IMR-90 (cell line): ENCODE data around the gene ZNF229. TPM values are rescaled to one million over a fixed set of nuclear protein-coding genes. Genes with fewer than 3 reads are reported as not detected.
"Not testable (repeated sequence)": the region's sequence is repeated elsewhere in the genome, so short reads cannot be mapped to it uniquely, and the experiment has no call there.

Experiments used
- ATAC-seq: fragments of 200-7000 bp; cut with Tn5 transposase; 2 replicates; pipeline ENCODE4 v1.9.1; 2020; ENCODE audit warnings: low read depth, mild to moderate bottlenecking, moderate library complexity
- BruUV-seq: library from RNA; stranded (reverse); fragments of 400-500 nt; replicated peaks from 2 replicates; lab custom pipeline; 2021; lab: Mats Ljungman, UMichigan
- CTCF ChIA-PET: fragments of 300-600 bp; formaldehyde crosslinking; extraction: SDS; loops from one replicate; lab custom pipeline; 2021; ENCODE audit warnings: antibody characterized with exemption; lab: Yijun Ruan, JAX
- POLR2A ChIA-PET: fragments of 300-600 bp; sonication (Branson Sonifier 250); formaldehyde crosslinking; loops from one replicate; lab custom pipeline; 2022; ENCODE audit warnings: antibody characterized with exemption; ENCODE audit not compliant: unreplicated experiment; lab: Charles Lee
- DNase-seq: peaks from one replicate; pipeline ENCODE4 v3.0.0; 2013
- H2AFZ ChIP-seq: replicated peaks from 2 replicates; pipeline ENCODE3; 2013; ENCODE audit warnings: low read length, mild to moderate bottlenecking; ENCODE audit not compliant: poor library complexity
- H2AK5ac ChIP-seq: 2 replicates; pipeline ENCODE4 v1.6.1; 2013; ENCODE audit warnings: low read depth, low read length, inconsistent platforms
- H2AK9ac ChIP-seq: replicated peaks from 2 replicates; pipeline ENCODE3; 2013; ENCODE audit warnings: mild to moderate bottlenecking, low read depth, low read length, moderate library complexity; ENCODE audit not compliant: poor library complexity
- H2BK120ac ChIP-seq: 2 replicates; pipeline ENCODE4 v1.6.1; 2013; ENCODE audit warnings: low read depth, low read length, inconsistent platforms
- H2BK15ac ChIP-seq: 3 replicates; pipeline ENCODE4 v1.6.1; 2013; ENCODE audit warnings: low read depth, low read length, inconsistent platforms
- H2BK20ac ChIP-seq: 2 replicates; pipeline ENCODE4 v1.6.1; 2013; ENCODE audit warnings: low read depth, mild to moderate bottlenecking, inconsistent platforms, low read length, moderate library complexity
- H2BK5ac ChIP-seq: 2 replicates; pipeline ENCODE4 v1.6.1; 2013; ENCODE audit warnings: mild to moderate bottlenecking, low read depth, low read length, inconsistent platforms; ENCODE audit not compliant: poor library complexity, severe bottlenecking
- H3K14ac ChIP-seq: replicated peaks from 2 replicates; pipeline ENCODE4 v1.6.1; 2013; ENCODE audit warnings: low read depth, low read length, inconsistent platforms
- H3K18ac ChIP-seq: 2 replicates; pipeline ENCODE4 v1.6.1; 2013; ENCODE audit warnings: low read depth, low read length, control low read depth
- H3K23ac ChIP-seq: 2 replicates; pipeline ENCODE4 v1.6.1; 2013; ENCODE audit warnings: low read depth, low read length, inconsistent platforms
- H3K27ac ChIP-seq: 2 replicates; pipeline ENCODE4 v1.5.1; 2013; ENCODE audit warnings: mild to moderate bottlenecking, control low read depth, low read length; ENCODE audit not compliant: insufficient read depth
- H3K27me3 ChIP-seq: 2 replicates; pipeline ENCODE4 v1.6.1; 2013; ENCODE audit warnings: low read length; ENCODE audit not compliant: control insufficient read depth, insufficient read depth
- H3K36me3 ChIP-seq: 2 replicates; pipeline ENCODE4 v1.6.1; 2013; ENCODE audit warnings: low read length, mixed read lengths; ENCODE audit not compliant: control insufficient read depth, insufficient read depth
- H3K4ac ChIP-seq: 2 replicates; pipeline ENCODE4 v1.6.1; 2013; ENCODE audit warnings: low read depth, low read length, inconsistent platforms
- H3K4me1 ChIP-seq: 2 replicates; pipeline ENCODE4 v1.6.1; 2013; ENCODE audit warnings: low read length, mixed read lengths; ENCODE audit not compliant: control insufficient read depth, insufficient read depth
- H3K4me2 ChIP-seq: 2 replicates; pipeline ENCODE4 v1.6.1; 2013; ENCODE audit warnings: low read depth, mild to moderate bottlenecking, control low read depth, low read length, moderate library complexity
- H3K4me3 ChIP-seq: 2 replicates; pipeline ENCODE4 v1.5.1; 2013; ENCODE audit warnings: low read depth, mild to moderate bottlenecking, control low read depth, low read length, moderate library complexity; ENCODE audit not compliant: insufficient read depth
- H3K56ac ChIP-seq: 2 replicates; pipeline ENCODE4 v1.6.1; 2013; ENCODE audit warnings: low read length, inconsistent platforms; ENCODE audit not compliant: insufficient read depth; ENCODE audit errors: extremely low read depth
- H3K79me1 ChIP-seq, 2 experiments: 2 replicates each; pipeline ENCODE4 v1.6.1; 2013; ENCODE audit warnings: low read length in 2 of 2, inconsistent platforms in 1 of 2, low read depth in 1 of 2
- H3K9ac ChIP-seq: 2 replicates; pipeline ENCODE4 v1.6.1; 2013; ENCODE audit warnings: low read depth, low read length, control low read depth
- H3K9me1 ChIP-seq: 2 replicates; pipeline ENCODE4 v1.6.1; 2013; ENCODE audit warnings: low read length, inconsistent platforms; ENCODE audit not compliant: insufficient read depth
- H3K9me3 ChIP-seq: 2 replicates; pipeline ENCODE4 v1.6.1; 2013; ENCODE audit warnings: low read length; ENCODE audit not compliant: control insufficient read depth, insufficient read depth
- H4K20me1 ChIP-seq: 2 replicates; pipeline ENCODE4 v1.6.1; 2013; ENCODE audit warnings: low read length, inconsistent platforms; ENCODE audit not compliant: insufficient read depth
- H4K5ac ChIP-seq: 2 replicates; pipeline ENCODE4 v1.6.1; 2013; ENCODE audit warnings: mild to moderate bottlenecking, low read depth, low read length, control low read depth
- H4K8ac ChIP-seq, 2 experiments: 2 replicates each; pipeline ENCODE4 v1.6.1; 2013; ENCODE audit warnings: low read depth in 2 of 2, low read length in 2 of 2, control low read depth in 1 of 2, inconsistent platforms in 1 of 2
- H4K91ac ChIP-seq: 2 replicates; pipeline ENCODE4 v1.6.1; 2013; ENCODE audit warnings: low read depth, low read length, inconsistent platforms; ENCODE audit not compliant: insufficient read depth
- MAFK ChIP-seq: IDR thresholded peaks from 2 replicates; pipeline ENCODE4 v1.6.1; 2012; ENCODE audit warnings: low read depth, low read length, improper control_type of control experiment
- RCOR1 ChIP-seq: IDR thresholded peaks from 2 replicates; pipeline ENCODE4 v1.6.1; 2012; ENCODE audit warnings: mild to moderate bottlenecking, low read length, improper control_type of control experiment; ENCODE audit not compliant: insufficient replicate concordance
- WGBS, 2 experiments: methylation state at CpG; one replicate each; pipeline versions ENCODE4 v1.1.5 to v1.1.7; 2013; ENCODE audit warnings: missing lambda C conversion rate in 2 of 2; ENCODE audit not compliant: insufficient read length in 1 of 2; ENCODE audit errors: extremely low coverage in 2 of 2; 5-methylcytosine and 5-hydroxymethylcytosine counted together
- dilution Hi-C: fragments of 300-500 bp; cut with HindIII; formaldehyde crosslinking; loops from one replicate; pipeline ENCODE4 v1.14.3; 2018; ENCODE audit warnings: low sequenced_read_pairs; ENCODE audit not compliant: unreplicated experiment
- in situ Hi-C: fragments of 300-500 bp; cut with MboI; formaldehyde crosslinking; loops from 3 replicates; pipeline ENCODE4 v1.14.3; 2019; ENCODE audit warnings: low sequenced_read_pairs, inconsistent platforms, mixed read lengths
- intact Hi-C: fragments of 100-400 bp; cut with micrococcal nuclease; formaldehyde crosslinking; loops from 2 replicates; pipeline ENCODE4 v1.10.0; 2022
- polyA plus RNA-seq, 3 experiments: library from polyadenylated mRNA; depleted of rRNA; stranded (reverse); fragments of >200 nt; gene quantifications; 2 replicates each; pipeline ENCODE4 v1.2.3, GENCODE V29; 2012; ENCODE audit warnings: low replicate concordance in 1 of 3
- total RNA-seq: library from RNA; depleted of rRNA; stranded (reverse); fragments of >200 nt; gene quantifications from 2 replicates; pipeline ENCODE4 v1.2.3, GENCODE V29; 2012
- TF ChIP-seq, protein P1 (sequence below): fragments of 150-350 bp; IDR thresholded peaks from 2 replicates; pipeline ENCODE4 v1.6.1; 2016; ENCODE audit warnings: low read depth, mild to moderate bottlenecking, low read length, moderate library complexity, borderline replicate concordance

Gene ZNF229
- total and polyA plus RNA-seq, 2 of the 4 experiments (the other 2 are of a cell fraction): 3.4 to 17.6 TPM

DNA sequence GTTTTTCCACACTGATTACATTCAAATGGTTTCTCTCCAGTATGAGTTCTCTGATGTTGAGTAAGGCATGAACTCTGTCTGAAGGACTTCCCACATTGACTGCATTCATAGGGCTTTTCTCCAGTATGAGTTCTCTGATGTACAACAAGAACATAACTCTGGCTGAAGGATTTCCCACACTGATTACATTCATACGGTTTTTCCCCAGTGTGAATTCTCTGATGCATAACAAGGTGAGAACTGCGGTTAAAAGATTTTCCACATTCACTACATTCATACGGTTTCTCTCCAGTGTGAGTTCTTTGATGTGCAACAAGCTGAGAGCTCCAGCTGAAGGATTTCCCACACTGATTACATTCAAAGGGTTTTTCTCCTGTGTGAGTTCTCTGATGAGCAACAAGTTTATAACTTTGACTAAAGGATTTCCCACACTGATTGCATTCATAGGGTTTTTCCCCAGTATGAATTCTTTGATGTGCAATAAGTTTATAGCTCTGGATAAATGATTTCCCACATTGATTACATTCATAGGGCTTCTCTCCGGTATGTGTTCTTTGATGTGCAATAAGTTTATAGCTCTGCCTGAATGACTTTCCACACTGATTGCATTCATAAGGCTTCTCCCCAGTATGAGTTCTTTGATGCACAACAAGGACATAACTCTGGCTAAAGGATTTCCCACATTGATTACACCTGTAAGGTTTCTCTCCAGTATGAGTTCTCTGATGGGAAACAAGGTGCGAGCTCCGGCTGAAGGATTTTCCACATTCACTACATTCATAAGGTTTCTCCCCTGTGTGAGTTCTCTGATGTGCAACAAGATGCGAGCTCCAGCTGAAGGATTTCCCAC is 28.5 kb upstream of the ZNF229 start:
- peaks cover 37% of the 10 kb centered on the region for H3K36me3 ChIP-seq
- H2BK15ac ChIP-seq: no peak overlapping the region
- no peak overlapping the region for H2BK20ac ChIP-seq
- H3K9ac ChIP-seq: no peak overlapping the region
- H2BK5ac ChIP-seq: no peak overlapping the region
- H3K9me1 ChIP-seq: no peaks in the 10 kb centered on the region
- no TSS peak for BruUV-seq
- no peak overlapping the region for H2BK120ac ChIP-seq
- dilution Hi-C loops (no loop called here), in situ Hi-C loops (loop anchor here (25.0 kb wide), 1 partner anchor 614 kb away; no protein-coding TSS in a partner anchor), intact Hi-C loops (no loop called here)
- H3K79me1 ChIP-seq: no peaks in the 10 kb centered on the region
- no peak overlapping the region for H4K8ac ChIP-seq
- no peak overlapping the region for H2AK9ac ChIP-seq
- H2AK5ac ChIP-seq: no peak overlapping the region
- CTCF ChIA-PET: no interaction called here
- H4K20me1 ChIP-seq: no peaks in the 10 kb centered on the region
- H3K9me3 ChIP-seq: peaks cover 88% of the 10 kb centered on the region
- no CpG with 5 or more reads among the region's 7 CpGs for WGBS, 2 experiments
- no peak overlapping the region for H3K4me2 ChIP-seq
- no peak overlapping the region for H3K23ac ChIP-seq
- H3K18ac ChIP-seq: no peak overlapping the region
- no peak overlapping the region for H4K5ac ChIP-seq
- no peak overlapping the region for H4K91ac ChIP-seq
- DNase-seq (peak; percentile 15), ATAC-seq (no peak)
- H3K14ac ChIP-seq: no peak overlapping the region
- TF ChIP-seq RCOR1 (peak; percentile 58), MAFK (no peak)
- TF ChIP-seq, protein P1, sequence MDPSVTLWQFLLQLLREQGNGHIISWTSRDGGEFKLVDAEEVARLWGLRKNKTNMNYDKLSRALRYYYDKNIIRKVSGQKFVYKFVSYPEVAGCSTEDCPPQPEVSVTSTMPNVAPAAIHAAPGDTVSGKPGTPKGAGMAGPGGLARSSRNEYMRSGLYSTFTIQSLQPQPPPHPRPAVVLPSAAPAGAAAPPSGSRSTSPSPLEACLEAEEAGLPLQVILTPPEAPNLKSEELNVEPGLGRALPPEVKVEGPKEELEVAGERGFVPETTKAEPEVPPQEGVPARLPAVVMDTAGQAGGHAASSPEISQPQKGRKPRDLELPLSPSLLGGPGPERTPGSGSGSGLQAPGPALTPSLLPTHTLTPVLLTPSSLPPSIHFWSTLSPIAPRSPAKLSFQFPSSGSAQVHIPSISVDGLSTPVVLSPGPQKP: no peak
- H3K56ac ChIP-seq: no peak overlapping the region
- H3K27me3 ChIP-seq: no peaks in the 10 kb centered on the region
- no peak overlapping the region for H3K4me3 ChIP-seq
- no peak overlapping the region for H3K27ac ChIP-seq
- no peak overlapping the region for H2AFZ ChIP-seq
- POLR2A ChIA-PET: no interaction called here
- no peak overlapping the region for H3K4ac ChIP-seq
- no peaks in the 10 kb centered on the region for H3K4me1 ChIP-seq

DNA sequence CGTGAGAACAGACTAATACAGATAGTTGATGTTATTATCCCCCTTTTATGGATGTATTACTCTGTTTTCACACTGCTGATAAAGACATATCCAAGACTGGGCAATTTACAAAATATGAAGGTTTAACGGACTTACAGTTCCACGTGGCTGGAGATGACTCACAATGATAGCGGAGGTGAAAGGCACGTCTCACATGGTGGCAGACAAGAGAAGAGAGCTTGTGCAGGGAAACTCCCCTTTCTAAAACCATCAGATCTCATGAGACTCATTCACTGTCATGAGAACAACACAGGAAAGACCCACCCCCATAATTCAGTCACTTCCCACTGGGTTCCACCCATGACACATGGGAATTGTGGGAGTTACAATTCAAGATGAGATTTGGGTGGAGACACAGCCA is 20.5 kb upstream of the ZNF229 start:
- H2BK15ac ChIP-seq, H3K27ac ChIP-seq, H2AK9ac ChIP-seq, H3K9me1 ChIP-seq, H3K18ac ChIP-seq, H3K56ac ChIP-seq, H4K20me1 ChIP-seq, H2AK5ac ChIP-seq, H4K8ac ChIP-seq, H3K4me1 ChIP-seq, dilution Hi-C loops, H3K4me2 ChIP-seq, H2BK120ac ChIP-seq, H2AFZ ChIP-seq, H4K5ac ChIP-seq, H3K79me1 ChIP-seq, POLR2A ChIA-PET, CTCF ChIA-PET, H4K91ac ChIP-seq, DNase-seq, ATAC-seq, BruUV-seq, H3K14ac ChIP-seq, in situ Hi-C loops, H3K4me3 ChIP-seq, H3K36me3 ChIP-seq, intact Hi-C loops, H2BK5ac ChIP-seq, H2BK20ac ChIP-seq, H3K27me3 ChIP-seq, H3K4ac ChIP-seq, H3K9ac ChIP-seq, H3K23ac ChIP-seq: not testable (repeated sequence)
- WGBS, 2 experiments: no CpG with 5 or more reads among the region's 5 CpGs
- H3K9me3 ChIP-seq: peaks cover 45% of the 10 kb centered on the region
